ENCODE measurements around the gene SLC39A12. TPM values are rescaled to one million over a fixed set of nuclear protein-coding genes. Genes with fewer than 3 reads are reported as not detected.
"Not testable (repeated sequence)": the region's sequence is repeated elsewhere in the genome, so short reads cannot be mapped to it uniquely, and the experiment has no call there.

The SLC39A12 gene
- total RNA-seq, 3 donors from 2014 or later (not counting 1 experiment from before 2014, with no cell fraction given) = not detected

DNA sequence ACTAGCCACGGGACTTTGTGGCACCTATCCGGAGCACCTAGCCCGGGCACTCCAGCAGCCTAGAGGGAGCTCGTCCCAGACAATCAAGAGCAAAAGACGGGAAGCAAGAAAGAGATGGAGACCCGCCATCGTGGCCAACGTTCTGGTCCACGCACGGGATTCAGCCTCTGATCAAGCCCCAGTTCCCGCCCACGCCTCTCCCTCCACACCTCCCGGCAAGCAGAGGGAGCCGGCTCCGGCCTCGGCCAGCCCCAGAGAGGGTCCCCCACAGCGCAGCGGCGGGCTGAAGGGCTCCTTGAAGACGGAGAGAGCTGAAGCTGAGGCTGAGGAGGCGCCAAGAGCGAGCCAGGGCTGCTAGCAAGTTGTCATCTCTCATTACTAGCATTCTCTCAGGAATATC, 992 bp upstream of the SLC39A12 start:
- no peak for ATAC-seq
- Histone ChIP-seq H3K4me1 (ENCODE audit: control insufficient read depth, insufficient read depth, low read length) (no peaks in the 10 kb centered on the region), H3K9me3 (ENCODE audit: control insufficient read depth, insufficient read depth, low read length) (no peaks in the 10 kb centered on the region), H3K27ac (ENCODE audit: low read length) (no peak overlapping the region), H3K27me3 (ENCODE audit: control insufficient read depth, insufficient read depth, low read length) (no peaks in the 10 kb centered on the region), H3K36me3 (ENCODE audit: control insufficient read depth, insufficient read depth, low read length) (no peaks in the 10 kb centered on the region), H3K4me3 (ENCODE audit: low read length) (no peak overlapping the region)
- H3K27me3 Mint-ChIP-seq (ENCODE audit: low read depth in 2 of 2) = no peaks in the 10 kb centered on the region
- no peak overlapping the region for H3K4me3 Mint-ChIP-seq
- no peaks in the 10 kb centered on the region for H3K36me3 Mint-ChIP-seq
- WGBS (ENCODE audit: insufficient coverage) = 89% methylated on average over 22 of the region's 22 CpGs
- H3K4me1 Mint-ChIP-seq = no peaks in the 10 kb centered on the region
- intact Hi-C loops (cut with micrococcal nuclease) = no loop called here
- H3K9me3 Mint-ChIP-seq = peaks cover 0 to 2% of the 10 kb centered on the region in 2 donors
- H3K27ac Mint-ChIP-seq = no peak overlapping the region
- TF ChIP-seq, protein P1, sequence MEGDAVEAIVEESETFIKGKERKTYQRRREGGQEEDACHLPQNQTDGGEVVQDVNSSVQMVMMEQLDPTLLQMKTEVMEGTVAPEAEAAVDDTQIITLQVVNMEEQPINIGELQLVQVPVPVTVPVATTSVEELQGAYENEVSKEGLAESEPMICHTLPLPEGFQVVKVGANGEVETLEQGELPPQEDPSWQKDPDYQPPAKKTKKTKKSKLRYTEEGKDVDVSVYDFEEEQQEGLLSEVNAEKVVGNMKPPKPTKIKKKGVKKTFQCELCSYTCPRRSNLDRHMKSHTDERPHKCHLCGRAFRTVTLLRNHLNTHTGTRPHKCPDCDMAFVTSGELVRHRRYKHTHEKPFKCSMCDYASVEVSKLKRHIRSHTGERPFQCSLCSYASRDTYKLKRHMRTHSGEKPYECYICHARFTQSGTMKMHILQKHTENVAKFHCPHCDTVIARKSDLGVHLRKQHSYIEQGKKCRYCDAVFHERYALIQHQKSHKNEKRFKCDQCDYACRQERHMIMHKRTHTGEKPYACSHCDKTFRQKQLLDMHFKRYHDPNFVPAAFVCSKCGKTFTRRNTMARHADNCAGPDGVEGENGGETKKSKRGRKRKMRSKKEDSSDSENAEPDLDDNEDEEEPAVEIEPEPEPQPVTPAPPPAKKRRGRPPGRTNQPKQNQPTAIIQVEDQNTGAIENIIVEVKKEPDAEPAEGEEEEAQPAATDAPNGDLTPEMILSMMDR (IDR thresholded peaks at IDR 0.05) = no peak
- DNase-seq = no peak

DNA sequence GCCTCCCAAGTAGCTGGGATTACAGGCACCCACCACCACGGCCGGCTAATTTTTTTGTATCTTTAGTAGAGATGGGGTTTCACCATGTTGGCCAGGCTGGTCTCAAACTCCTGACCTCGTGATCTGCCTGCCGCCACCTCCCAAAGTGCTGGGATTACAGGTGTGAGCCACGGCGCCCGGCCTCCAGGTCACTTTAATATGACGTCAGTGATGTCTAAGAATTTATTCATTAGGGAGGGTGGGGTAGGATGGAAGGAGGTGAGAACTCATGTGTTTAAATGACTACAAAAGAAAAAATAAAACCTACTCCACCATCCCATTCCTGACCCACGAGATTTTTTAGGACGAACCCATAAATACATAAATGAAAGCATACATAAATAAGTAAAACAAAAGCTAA, 2.7 kb downstream of the SLC39A12 start:
- H3K9me3 Mint-ChIP-seq; H3K4me3 Mint-ChIP-seq; intact Hi-C loops (cut with micrococcal nuclease); H3K4me1 ChIP-seq (ENCODE audit: control insufficient read depth, insufficient read depth, low read length); H3K36me3 ChIP-seq (ENCODE audit: control insufficient read depth, insufficient read depth, low read length); H3K4me1 Mint-ChIP-seq; H3K27me3 ChIP-seq (ENCODE audit: control insufficient read depth, insufficient read depth, low read length); H3K4me3 ChIP-seq (ENCODE audit: low read length); H3K27ac Mint-ChIP-seq; DNase-seq; ATAC-seq; H3K27me3 Mint-ChIP-seq (ENCODE audit: low read depth in 2 of 2); H3K36me3 Mint-ChIP-seq; H3K9me3 ChIP-seq (ENCODE audit: control insufficient read depth, insufficient read depth, low read length); H3K27ac ChIP-seq (ENCODE audit: low read length): not testable (repeated sequence)
- 96% methylated on average over 9 of the region's 10 CpGs for WGBS (ENCODE audit: insufficient coverage)

DNA sequence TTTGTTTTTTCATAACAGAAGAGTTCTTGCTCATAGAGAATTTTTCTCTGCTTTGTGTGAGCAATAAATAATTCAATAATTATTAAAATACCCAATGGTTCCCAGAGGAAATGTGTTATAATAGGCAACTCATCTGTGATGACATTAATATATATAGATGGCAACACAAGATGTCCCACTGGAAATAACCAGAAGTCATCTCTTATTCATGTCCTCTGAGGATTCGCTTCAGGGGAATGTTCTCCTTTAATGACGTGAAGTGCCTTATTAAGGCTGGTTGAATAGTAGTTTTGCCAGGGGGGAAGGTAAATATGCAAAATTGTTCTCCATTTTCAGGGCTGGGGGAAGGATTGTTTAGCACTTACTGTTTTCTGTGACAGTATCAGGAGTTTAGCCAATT, 3.1 kb downstream of the SLC39A12 start:
- WGBS (ENCODE audit: insufficient coverage) = 90% methylated on average over 2 of the region's 2 CpGs
- H3K9me3 ChIP-seq (ENCODE audit: control insufficient read depth, insufficient read depth, low read length) = no peaks in the 10 kb centered on the region
- H3K27me3 ChIP-seq (ENCODE audit: control insufficient read depth, insufficient read depth, low read length) = no peaks in the 10 kb centered on the region
- DNase-seq (no peak), ATAC-seq (no peak)
- H3K4me1 ChIP-seq (ENCODE audit: control insufficient read depth, insufficient read depth, low read length) = no peaks in the 10 kb centered on the region
- H3K36me3 ChIP-seq (ENCODE audit: control insufficient read depth, insufficient read depth, low read length) = no peaks in the 10 kb centered on the region
- H3K27ac ChIP-seq (ENCODE audit: low read length) = no peak overlapping the region
- Mint-ChIP-seq H3K4me3 (no peak overlapping the region), H3K36me3 (peaks cover under 1% of the 10 kb centered on the region), H3K4me1 (no peaks in the 10 kb centered on the region), H3K27me3 (ENCODE audit: low read depth in 2 of 2) (peaks cover 3 to 7% of the 10 kb centered on the region in 2 donors), H3K9me3 (peaks cover 2 to 3% of the 10 kb centered on the region in 2 donors), H3K27ac (no peak overlapping the region)
- TF ChIP-seq, protein P1 (IDR thresholded peaks at IDR 0.05) = no peak
- intact Hi-C loops (cut with micrococcal nuclease) = no loop called here
- H3K4me3 ChIP-seq (ENCODE audit: low read length) = no peak overlapping the region

DNA sequence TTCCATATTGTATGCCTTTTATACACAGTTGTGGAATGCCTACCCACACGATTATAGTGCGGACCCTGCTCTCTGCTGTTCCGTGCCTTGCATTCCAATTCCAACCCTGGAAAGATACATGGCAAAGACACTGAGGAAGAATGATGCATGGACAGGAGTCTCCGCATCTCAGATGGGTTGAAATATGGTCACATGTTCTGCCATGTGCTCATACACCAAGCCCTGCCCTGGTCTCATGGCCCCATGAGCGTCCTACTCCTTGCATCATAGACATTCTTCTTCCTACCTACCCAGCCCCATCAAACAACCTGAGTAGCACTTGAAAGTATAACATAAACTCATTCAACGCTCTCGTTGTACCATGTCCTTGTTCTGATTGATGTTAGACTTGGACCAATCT, 6.3 kb downstream of the SLC39A12 start:
- Mint-ChIP-seq H3K4me1 (no peaks in the 10 kb centered on the region), H3K36me3 (peaks cover 6% of the 10 kb centered on the region), H3K4me3 (no peak overlapping the region), H3K9me3 (peaks cover 2 to 6% of the 10 kb centered on the region in 2 donors), H3K27ac (no peak overlapping the region), H3K27me3 (ENCODE audit: low read depth in 2 of 2) (peaks cover 8 to 12% of the 10 kb centered on the region in 2 donors)
- Histone ChIP-seq H3K4me3 (ENCODE audit: low read length) (no peak overlapping the region), H3K9me3 (ENCODE audit: control insufficient read depth, insufficient read depth, low read length) (no peaks in the 10 kb centered on the region), H3K27ac (ENCODE audit: low read length) (no peak overlapping the region), H3K27me3 (ENCODE audit: control insufficient read depth, insufficient read depth, low read length) (no peaks in the 10 kb centered on the region), H3K4me1 (ENCODE audit: control insufficient read depth, insufficient read depth, low read length) (no peaks in the 10 kb centered on the region), H3K36me3 (ENCODE audit: control insufficient read depth, insufficient read depth, low read length) (no peaks in the 10 kb centered on the region)
- TF ChIP-seq, protein P1 (IDR thresholded peaks at IDR 0.05) = no peak
- DNase-seq (no peak), ATAC-seq (no peak)
- WGBS (ENCODE audit: insufficient coverage) = 93% methylated on average over 7 of the region's 7 CpGs
- intact Hi-C loops (cut with micrococcal nuclease) = no loop called here

All from natural killer cell (primary cell).